Karpas-422 (cell line): Measurements from ENCODE around the gene SRPK2. TPM values are rescaled to one million over a fixed set of nuclear protein-coding genes. Genes with fewer than 3 reads are reported as not detected.

Source experiments
- DNase-seq: peaks from one replicate; pipeline ENCODE4 v3.0.0-alpha.2; 2015
- H2AFZ ChIP-seq: fragments of 200-600 bp; sonication (generic); 2 replicates; pipeline ENCODE4 v1.6.1; 2014; ENCODE audit warnings: antibody characterized with exemption, low read length, mixed read lengths
- H3K27ac ChIP-seq: fragments of 200-600 bp; sonication (generic); 2 replicates; pipeline ENCODE4 v1.5.1; 2014; ENCODE audit warnings: mild to moderate bottlenecking, low read length, moderate library complexity
- H3K27me3 ChIP-seq: fragments of 200-600 bp; sonication (generic); 2 replicates; pipeline ENCODE4 v1.6.1; 2014; ENCODE audit warnings: low read length, mixed read lengths
- H3K36me3 ChIP-seq: fragments of 200-600 bp; sonication (generic); 2 replicates; pipeline ENCODE4 v1.6.1; 2014; ENCODE audit warnings: low read length, mixed read lengths; ENCODE audit not compliant: insufficient read depth
- H3K4me1 ChIP-seq: fragments of 200-600 bp; sonication (generic); 2 replicates; pipeline ENCODE4 v1.6.1; 2014; ENCODE audit warnings: mild to moderate bottlenecking, low read length, mixed read lengths
- H3K4me2 ChIP-seq: fragments of 200-600 bp; sonication (generic); 2 replicates; pipeline ENCODE4 v1.6.1; 2014; ENCODE audit warnings: low read length, low read depth, mild to moderate bottlenecking; ENCODE audit not compliant: poor library complexity, severe bottlenecking
- H3K4me3 ChIP-seq: fragments of 200-600 bp; sonication (generic); 2 replicates; pipeline ENCODE4 v1.5.1; 2014; ENCODE audit warnings: mild to moderate bottlenecking, antibody characterized with exemption, low read length, mixed read lengths
- H3K79me2 ChIP-seq: fragments of 200-600 bp; sonication (generic); 2 replicates; pipeline ENCODE4 v1.6.1; 2014; ENCODE audit warnings: mild to moderate bottlenecking, low read length, mixed read lengths
- H3K9ac ChIP-seq: fragments of 200-600 bp; sonication (generic); 2 replicates; pipeline ENCODE4 v1.6.0; 2014; ENCODE audit warnings: low read length
- H3K9me2 ChIP-seq: fragments of 200-600 bp; sonication (generic), shearing (Covaris generic); replicated peaks from 2 replicates; pipeline ENCODE4 v1.6.0; 2014; ENCODE audit warnings: mild to moderate bottlenecking, low read length, moderate library complexity; ENCODE audit not compliant: insufficient read depth
- H3K9me3 ChIP-seq: fragments of 300-700, 200-600 bp; sonication (generic); 2 replicates; pipeline ENCODE4 v1.6.1; 2014; ENCODE audit warnings: low read length, mixed read lengths
- H4K20me1 ChIP-seq: fragments of 200-600 bp; sonication (generic); 2 replicates; pipeline ENCODE4 v1.6.1; 2014; ENCODE audit warnings: mild to moderate bottlenecking, antibody characterized with exemption, low read length, low read depth; ENCODE audit not compliant: insufficient read depth
- total RNA-seq: library from RNA; depleted of rRNA; stranded (reverse); fragments of >200 nt; shearing (Covaris generic); gene quantifications from 2 replicates; pipeline ENCODE4 v1.2.3, GENCODE V29; 2014; ENCODE audit warnings: low replicate concordance

Gene SRPK2
- total RNA-seq, 1 experiment from 2014 or later = 9.0 TPM

DNA sequence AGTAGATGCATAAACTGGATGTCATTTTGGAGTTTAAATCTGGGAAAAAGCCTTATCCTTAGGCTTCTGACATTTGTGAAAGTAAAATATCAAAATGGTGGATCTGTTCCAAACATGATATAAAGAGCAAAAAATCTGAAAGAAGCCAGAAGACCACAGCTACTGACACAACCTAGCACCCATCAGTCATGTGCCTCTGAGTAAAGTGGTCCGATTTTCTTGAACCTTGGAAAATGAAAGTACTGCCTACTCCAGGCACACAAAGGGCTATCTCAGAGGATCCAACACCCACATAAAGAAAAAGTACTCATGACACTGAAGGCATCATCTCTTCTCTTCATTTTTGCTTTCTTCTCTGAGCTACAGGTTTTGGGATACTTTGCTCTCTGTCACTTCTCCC is 224.0 kb downstream of the SRPK2 start:
- H3K4me3 ChIP-seq = no peak overlapping the region
- H3K36me3 ChIP-seq = no peaks in the 10 kb centered on the region
- H3K27me3 ChIP-seq = no peaks in the 10 kb centered on the region
- no peak overlapping the region for H2AFZ ChIP-seq
- no peaks in the 10 kb centered on the region for H3K79me2 ChIP-seq
- H3K4me1 ChIP-seq = no peaks in the 10 kb centered on the region
- no peak overlapping the region for H3K27ac ChIP-seq
- H3K9me2 ChIP-seq = no peaks in the 10 kb centered on the region
- no peak overlapping the region for H3K4me2 ChIP-seq
- no peak overlapping the region for H3K9ac ChIP-seq
- H4K20me1 ChIP-seq = no peaks in the 10 kb centered on the region
- no peak for DNase-seq
- H3K9me3 ChIP-seq = no peaks in the 10 kb centered on the region

DNA sequence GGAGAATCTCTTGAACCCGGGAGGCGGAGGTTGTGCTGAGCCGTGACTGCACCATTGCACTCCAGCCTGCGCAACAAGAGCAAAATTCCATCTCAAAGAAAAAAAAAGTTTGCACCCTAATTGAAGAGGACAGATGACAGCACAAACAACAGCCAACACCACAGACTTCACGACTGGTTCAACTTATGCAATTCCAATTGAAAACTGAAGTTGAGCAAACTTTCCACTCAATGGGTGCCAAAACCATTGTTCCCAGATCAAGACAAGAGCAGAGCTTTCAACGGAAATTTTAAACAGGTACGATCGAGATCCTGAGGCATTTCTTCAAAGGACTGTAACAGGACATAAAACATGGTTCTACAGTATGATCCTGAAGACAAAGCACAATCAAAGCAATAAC is 225.0 kb downstream of the SRPK2 start:
- no peaks in the 10 kb centered on the region for H4K20me1 ChIP-seq
- H3K36me3 ChIP-seq = no peaks in the 10 kb centered on the region
- no peaks in the 10 kb centered on the region for H3K9me2 ChIP-seq
- no peak for DNase-seq
- no peak overlapping the region for H3K9ac ChIP-seq
- no peak overlapping the region for H3K4me3 ChIP-seq
- no peaks in the 10 kb centered on the region for H3K79me2 ChIP-seq
- H3K27me3 ChIP-seq = no peaks in the 10 kb centered on the region
- no peaks in the 10 kb centered on the region for H3K9me3 ChIP-seq
- no peak overlapping the region for H2AFZ ChIP-seq
- H3K4me1 ChIP-seq = no peaks in the 10 kb centered on the region
- H3K27ac ChIP-seq = no peak overlapping the region
- no peak overlapping the region for H3K4me2 ChIP-seq

DNA sequence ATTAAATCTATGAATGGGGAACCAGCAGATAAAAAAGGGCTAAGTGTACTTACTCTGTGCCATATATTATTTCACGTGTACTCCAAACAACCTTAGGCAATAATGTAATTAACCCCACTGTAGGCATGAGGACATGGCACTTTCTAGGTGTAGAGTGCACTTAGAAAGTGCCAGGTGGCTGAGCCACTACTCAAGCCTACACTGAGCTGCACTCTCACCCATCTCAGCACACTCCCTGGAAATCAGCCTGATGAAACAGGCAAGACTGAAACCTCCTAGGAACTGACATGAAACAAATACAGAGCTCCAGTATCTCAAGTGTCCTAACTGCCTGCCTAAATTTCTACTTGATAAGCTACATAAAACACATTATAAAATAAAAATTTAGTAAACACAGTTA is 227.4 kb downstream of the SRPK2 start:
- no peak for DNase-seq
- no peak overlapping the region for H3K27ac ChIP-seq
- H3K79me2 ChIP-seq = no peaks in the 10 kb centered on the region
- H3K27me3 ChIP-seq = no peaks in the 10 kb centered on the region
- no peaks in the 10 kb centered on the region for H3K36me3 ChIP-seq
- no peak overlapping the region for H3K9ac ChIP-seq
- no peak overlapping the region for H3K4me2 ChIP-seq
- H3K4me3 ChIP-seq = no peak overlapping the region
- H3K4me1 ChIP-seq = no peaks in the 10 kb centered on the region
- H3K9me3 ChIP-seq = no peaks in the 10 kb centered on the region
- H2AFZ ChIP-seq = no peak overlapping the region
- H3K9me2 ChIP-seq = no peaks in the 10 kb centered on the region
- no peaks in the 10 kb centered on the region for H4K20me1 ChIP-seq

DNA sequence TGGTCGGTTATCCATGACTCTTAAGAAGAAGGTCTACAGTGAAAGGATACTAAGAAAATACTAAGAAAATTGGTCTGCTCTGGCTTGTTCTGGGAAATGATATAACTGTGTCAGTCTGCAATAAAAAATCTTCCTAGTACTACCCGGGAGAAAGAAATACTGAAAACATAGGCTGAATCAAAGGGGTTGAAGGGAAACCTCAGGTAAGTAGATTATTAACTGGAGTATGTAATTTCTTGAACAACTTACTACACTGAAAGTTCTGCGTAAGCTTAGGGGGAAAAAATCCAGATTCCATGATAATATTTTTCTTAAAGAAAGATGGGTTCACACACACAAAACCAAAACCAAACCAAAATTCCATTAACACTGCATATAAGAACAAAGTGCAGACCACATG is 231.4 kb downstream of the SRPK2 start:
- Histone ChIP-seq H3K36me3 (no peaks in the 10 kb centered on the region), H3K4me2 (no peak overlapping the region), H3K9me3 (no peaks in the 10 kb centered on the region), H4K20me1 (0 out of 2 replicates have a peak, but pooled peaks cover 4% of the 10 kb centered on the region), H3K27me3 (no peaks in the 10 kb centered on the region), H3K4me1 (no peaks in the 10 kb centered on the region), H3K9me2 (no peaks in the 10 kb centered on the region), H3K27ac (no peak overlapping the region), H2AFZ (no peak overlapping the region), H3K4me3 (no peak overlapping the region), H3K79me2 (no peaks in the 10 kb centered on the region), H3K9ac (no peak overlapping the region)
- no peak for DNase-seq

DNA sequence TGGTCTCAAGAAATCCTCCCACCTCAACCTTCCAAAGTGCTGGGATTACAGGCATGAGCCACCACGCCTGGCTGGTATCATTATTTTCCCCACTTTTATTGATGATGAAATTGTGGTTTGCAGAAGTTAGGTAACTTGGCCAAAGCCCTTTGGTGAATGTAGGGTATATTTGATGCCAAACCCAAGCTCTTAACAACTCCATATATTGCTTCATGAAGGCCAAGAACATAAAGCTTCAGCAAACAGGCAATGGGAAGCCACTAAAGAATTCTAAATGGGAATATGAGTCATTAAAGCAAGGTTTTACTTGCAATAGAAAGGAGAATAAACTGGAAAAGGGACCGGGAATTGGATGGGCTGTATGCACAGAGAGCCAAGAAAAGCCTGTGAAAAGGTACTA is 232.0 kb downstream of the SRPK2 start:
- H3K4me3 ChIP-seq = no peak overlapping the region
- no peak overlapping the region for H3K9ac ChIP-seq
- no peaks in the 10 kb centered on the region for H3K9me2 ChIP-seq
- H3K9me3 ChIP-seq = no peaks in the 10 kb centered on the region
- DNase-seq = no peak
- no peaks in the 10 kb centered on the region for H3K27me3 ChIP-seq
- H2AFZ ChIP-seq = no peak overlapping the region
- no peaks in the 10 kb centered on the region for H3K36me3 ChIP-seq
- H4K20me1 ChIP-seq = 0 out of 2 replicates have a peak, but pooled peaks cover 4% of the 10 kb centered on the region
- H3K4me1 ChIP-seq = no peaks in the 10 kb centered on the region
- no peak overlapping the region for H3K4me2 ChIP-seq
- no peak overlapping the region for H3K27ac ChIP-seq
- no peaks in the 10 kb centered on the region for H3K79me2 ChIP-seq

DNA sequence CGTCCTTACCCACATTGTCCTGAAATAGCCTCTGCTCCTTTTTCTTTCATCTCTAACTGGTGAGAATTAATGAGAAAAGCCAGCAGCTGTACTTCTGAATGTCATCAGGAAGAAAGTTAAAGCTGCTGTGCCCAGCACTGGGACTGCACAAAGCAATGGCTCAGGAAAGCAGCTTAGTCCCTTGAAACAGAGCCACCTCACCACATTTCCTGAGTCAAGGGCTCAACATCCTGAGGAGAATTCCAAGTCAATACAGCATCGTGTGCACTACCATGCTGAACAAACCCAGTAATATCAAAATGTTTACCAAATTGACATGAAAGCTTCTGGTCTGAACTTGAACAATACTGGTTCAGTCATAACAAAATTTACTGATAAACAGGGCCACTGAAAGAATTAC is 234.6 kb downstream of the SRPK2 start:
- H3K4me3 ChIP-seq = no peak overlapping the region
- H3K9ac ChIP-seq = no peak overlapping the region
- H3K9me2 ChIP-seq = no peaks in the 10 kb centered on the region
- no peaks in the 10 kb centered on the region for H3K36me3 ChIP-seq
- H3K79me2 ChIP-seq = no peaks in the 10 kb centered on the region
- H2AFZ ChIP-seq = no peak overlapping the region
- H3K4me1 ChIP-seq = no peaks in the 10 kb centered on the region
- no peaks in the 10 kb centered on the region for H3K9me3 ChIP-seq
- no peaks in the 10 kb centered on the region for H3K27me3 ChIP-seq
- H3K4me2 ChIP-seq = no peak overlapping the region
- 0 out of 2 replicates have a peak, but pooled peaks cover 4% of the 10 kb centered on the region for H4K20me1 ChIP-seq
- DNase-seq = no peak
- no peak overlapping the region for H3K27ac ChIP-seq

DNA sequence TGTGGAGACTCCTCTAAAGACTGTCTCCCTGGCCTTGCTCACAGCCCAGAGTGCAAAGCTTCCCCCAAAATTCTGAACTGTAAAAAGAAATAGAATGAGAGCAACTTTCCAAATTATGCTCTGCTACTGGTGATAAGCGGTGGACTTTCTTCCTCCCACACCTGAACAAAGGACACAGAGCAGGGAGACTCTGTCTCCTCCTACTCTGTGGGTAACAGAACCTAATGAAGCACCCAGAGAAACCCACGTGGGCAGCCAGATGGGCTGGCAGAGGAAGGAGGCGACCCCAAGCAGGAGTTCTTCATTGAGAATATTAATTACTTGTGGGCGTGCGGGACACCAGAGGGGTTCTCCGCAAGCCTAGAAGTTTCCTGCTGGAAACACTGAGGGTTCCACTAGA is 235.2 kb downstream of the SRPK2 start:
- Histone ChIP-seq H3K27me3 (no peaks in the 10 kb centered on the region), H3K4me3 (no peak overlapping the region), H3K9me3 (no peaks in the 10 kb centered on the region), H3K9ac (no peak overlapping the region), H3K9me2 (no peaks in the 10 kb centered on the region), H4K20me1 (0 out of 2 replicates have a peak, but pooled peaks cover 4% of the 10 kb centered on the region), H2AFZ (no peak overlapping the region), H3K4me2 (no peak overlapping the region), H3K4me1 (no peaks in the 10 kb centered on the region), H3K79me2 (no peaks in the 10 kb centered on the region), H3K27ac (no peak overlapping the region), H3K36me3 (no peaks in the 10 kb centered on the region)
- DNase-seq = no peak

DNA sequence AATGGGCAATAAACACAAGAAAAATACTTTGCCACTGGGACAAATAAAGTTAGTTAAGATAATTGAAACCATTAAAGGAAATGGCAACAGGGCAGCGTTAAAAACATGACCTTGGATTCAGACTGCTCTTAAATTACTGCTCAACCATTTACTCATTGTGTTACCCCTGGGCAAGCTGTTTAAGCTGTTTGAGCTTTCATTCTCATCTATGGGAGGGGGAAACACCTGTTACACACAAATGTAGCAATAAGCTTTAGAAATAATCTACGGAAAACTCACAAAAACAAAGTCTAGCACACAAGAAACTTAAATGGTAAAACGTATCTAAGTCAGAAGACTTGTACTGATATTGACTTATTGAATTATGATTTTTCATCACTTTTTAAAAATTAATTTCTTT is 237.6 kb downstream of the SRPK2 start:
- H3K36me3 ChIP-seq = no peaks in the 10 kb centered on the region
- DNase-seq = no peak
- H3K9me3 ChIP-seq = no peaks in the 10 kb centered on the region
- no peak overlapping the region for H3K4me3 ChIP-seq
- H3K27me3 ChIP-seq = no peaks in the 10 kb centered on the region
- H4K20me1 ChIP-seq = 0 out of 2 replicates have a peak, but pooled peaks cover 4% of the 10 kb centered on the region
- no peaks in the 10 kb centered on the region for H3K4me1 ChIP-seq
- no peak overlapping the region for H3K27ac ChIP-seq
- H3K4me2 ChIP-seq = no peak overlapping the region
- no peaks in the 10 kb centered on the region for H3K79me2 ChIP-seq
- no peak overlapping the region for H2AFZ ChIP-seq
- no peaks in the 10 kb centered on the region for H3K9me2 ChIP-seq
- no peak overlapping the region for H3K9ac ChIP-seq

DNA sequence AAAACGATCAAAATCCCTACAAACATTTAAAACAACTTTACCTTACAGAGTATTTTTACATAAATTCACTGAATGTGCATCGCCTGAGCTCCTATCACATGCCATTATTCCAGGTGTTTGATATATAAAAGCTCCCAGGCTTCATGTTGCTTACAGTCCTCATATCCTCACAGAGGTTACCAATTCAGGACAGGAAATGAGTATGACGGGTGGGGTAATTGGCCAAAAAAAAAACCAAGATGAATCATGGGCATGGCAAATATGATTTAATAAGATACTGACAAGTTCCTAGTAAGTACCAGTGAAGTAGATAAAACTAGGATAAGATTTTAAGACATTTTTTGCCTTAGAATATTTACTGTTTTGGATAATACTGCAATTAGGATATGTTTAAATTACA is 238.9 kb downstream of the SRPK2 start:
- Histone ChIP-seq H4K20me1 (no peaks in the 10 kb centered on the region), H3K4me2 (no peak overlapping the region), H3K4me3 (no peak overlapping the region), H3K79me2 (no peaks in the 10 kb centered on the region), H3K9me2 (no peaks in the 10 kb centered on the region), H3K27me3 (no peaks in the 10 kb centered on the region), H2AFZ (no peak overlapping the region), H3K4me1 (no peaks in the 10 kb centered on the region), H3K9ac (no peak overlapping the region), H3K36me3 (no peaks in the 10 kb centered on the region), H3K9me3 (no peaks in the 10 kb centered on the region), H3K27ac (no peak overlapping the region)
- no peak for DNase-seq
